Pancreas (tissue), 10 donors: Measurements from ENCODE around the gene CEBPB. TPM values are rescaled to one million over a fixed set of nuclear protein-coding genes. Genes with fewer than 3 reads are reported as not detected.

ENCODE experiments used
- ATAC-seq, 4 donors: fragments of 200-7000 bp; cut with Tn5 transposase; one replicate each; pipeline versions ENCODE4 v1.8.0 to v1.9.1; 2020; ENCODE audit warnings: mild to moderate bottlenecking in 4 of 4, moderate library complexity in 4 of 4
- DNase-seq, 6 donors: peaks; one replicate each; pipeline ENCODE4 v3.0.0-alpha.2; 2020
- FAIRE-seq: peaks from 2 replicates; lab custom pipeline; 2012; peaks lifted over from hg19 to GRCh38; lab: Jason Lieb, UNC
- H3K27ac ChIP-seq, 4 donors: fragments of 200-600 bp; sonication (generic); 1 replicate in 3 of 4; 2 replicates in 1 of 4; pipeline versions ENCODE4 v1.5.0 to v1.8.0; 2020
- H3K27me3 ChIP-seq, 4 donors: fragments of 200-600 bp; one replicate each; pipeline ENCODE4 v1.8.0; 2021
- H3K36me3 ChIP-seq, 3 donors: fragments of 200-600 bp; sonication (generic) in 1 of 3; one replicate each; pipeline versions ENCODE4 v1.5.0 to v1.8.0; 2020 to 2021
- H3K4me1 ChIP-seq, 3 donors: fragments of 200-600 bp; one replicate each; pipeline ENCODE4 v1.8.0; 2021
- H3K4me3 ChIP-seq, 4 donors: fragments of 200-600 bp; sonication (generic) in 2 of 4; one replicate each; pipeline versions ENCODE4 v1.5.0 to v1.8.0; 2020 to 2021
- H3K9me3 ChIP-seq, 4 donors: fragments of 200-600 bp; one replicate each; pipeline ENCODE4 v1.8.0; 2021
- CTCF ChIP-seq, 4 donors: fragments of 200-600 bp; sonication (generic) in 3 of 4; IDR thresholded peaks; one replicate each; pipeline versions ENCODE4 v1.5.0 to v1.8.0; 2021; ENCODE audit warnings: antibody characterized with exemption in 4 of 4
- WGBS, 2 donors: extraction: QIAGEN DNeasy Blood & Tissue Kit; methylation state at CpG; one replicate each; pipeline ENCODE4 v1.1.7; 2013; 5-methylcytosine and 5-hydroxymethylcytosine counted together
- intact Hi-C, 3 donors: fragments of 100-400 bp; cut with DNase I; formaldehyde crosslinking; loops; one replicate each; pipeline versions ENCODE4 v1.11.1 to v1.14.2; 2022
- polyA plus RNA-seq, 2 donors: library from polyadenylated mRNA; stranded (reverse); fragments of 200-250 nt; gene quantifications; one replicate each; pipeline ENCODE4 v1.2.3, GENCODE V29; 2013
- total RNA-seq, 6 donors: library from RNA; stranded (reverse); fragmentation: NEBNext Ultra II Directional in 4 of 6; extraction: Animal tissue kit (Norgen Biotek cat#: 25700) in 4 of 6; gene quantifications; one replicate each; pipeline versions ENCODE4 v1.2.1 to v1.2.4, GENCODE V29; 2021 to 2023
- donor health status: healthy with polysubstance abuse.
- donor health status: DM: no; HTN: no; CAD: no; lungs with moderate emphysema.
- donor health status: DM: no; HTN: no; CAD: no.
- donor health status: control.
- donor health status: control.
- donor health status: Bipolar disorder and iron deficiency.
- donor health status: DM: yes; HTN: yes; CAD: no.
- donor health status: DM: no; HTN: no; CAD: no.
- donor health status: DM: no; HTN: no; CAD: no.
- donor health status: DM: yes; HTN: yes; CAD: no.

Gene CEBPB
- total and polyA plus RNA-seq, 8 donors = 10.9 to 83.4 (median 31.2) TPM

- DNase-seq = peak in 1 of 6 donors; percentile 38
Measured at GRCh38 chr20:50194831-50195523, 4.3 kb downstream of the CEBPB start.

GRCh38 chr20:50195524-50196120 is 5.0 kb downstream of the CEBPB start:
- WGBS, 2 donors = 76 to 82% methylated on average over 13 of the region's 13 CpGs
- ATAC-seq (no peak), FAIRE-seq (no peak), DNase-seq (no peak)
- TF ChIP-seq CTCF (IDR thresholded peaks at IDR 0.05) = no peak
- no peak overlapping the region for H3K4me3 ChIP-seq
- peaks cover 0 to 3% (median 0%) of the 10 kb centered on the region in 3 donors for H3K4me1 ChIP-seq
- H3K36me3 ChIP-seq = peaks cover 0 to 7% (median 0%) of the 10 kb centered on the region in 3 donors
- intact Hi-C loops = loop anchor here in 1 of 3 donors (10.0 kb wide), 1 partner anchor 89 kb away; no protein-coding TSS in a partner anchor
- H3K9me3 ChIP-seq = no peaks in the 10 kb centered on the region
- peak overlapping the region in 1 of 4 donors; percentile 99 for H3K27ac ChIP-seq
- H3K27me3 ChIP-seq = no peaks in the 10 kb centered on the region

More at GRCh38 chr20:50194831-50195523, 4.3 kb downstream of the CEBPB start:
- FAIRE-seq (no peak), ATAC-seq (no peak)
- Histone ChIP-seq H3K27ac (peak overlapping the region in 2 of 4 donors; percentile 95 to 99), H3K27me3 (no peaks in the 10 kb centered on the region), H3K36me3 (peaks cover 0 to 7% (median 0%) of the 10 kb centered on the region in 3 donors), H3K9me3 (no peaks in the 10 kb centered on the region), H3K4me3 (peak overlapping the region in 1 of 4 donors; percentile 90), H3K4me1 (no peaks in the 10 kb centered on the region)
- no peak for TF ChIP-seq CTCF (IDR thresholded peaks at IDR 0.05)
- 71 to 79% methylated on average over 8 of the region's 8 CpGs for WGBS, 2 donors
- intact Hi-C loops = loop anchor here in 1 of 3 donors (10.0 kb wide), 1 partner anchor 90 kb away; no protein-coding TSS in a partner anchor

- peaks cover 0 to 7% (median 0%) of the 10 kb centered on the region in 3 donors for H3K36me3 ChIP-seq
- TF ChIP-seq CTCF (IDR thresholded peaks at IDR 0.05) = no peak
- 93 to 98% methylated on average over 4 of the region's 4 CpGs for WGBS, 2 donors
- H3K9me3 ChIP-seq = no peaks in the 10 kb centered on the region
- intact Hi-C loops = loop anchor here in 1 of 3 donors (10.0 kb wide), 1 partner anchor 89 kb away; no protein-coding TSS in a partner anchor
- H3K27me3 ChIP-seq = no peaks in the 10 kb centered on the region
- FAIRE-seq = no peak
- H3K4me1 ChIP-seq = peaks cover 0 to 3% (median 0%) of the 10 kb centered on the region in 3 donors
- no peak for DNase-seq
- ATAC-seq = no peak
- H3K27ac ChIP-seq = no peak overlapping the region
- H3K4me3 ChIP-seq = no peak overlapping the region
Measured at GRCh38 chr20:50196248-50196647, 5.6 kb downstream of the CEBPB start.

- ATAC-seq = no peak
Measured at GRCh38 chr20:50196896-50197295, 6.3 kb downstream of the CEBPB start.

More at GRCh38 chr20:50196896-50197295, 6.3 kb downstream of the CEBPB start:
- Histone ChIP-seq H3K9me3 (no peaks in the 10 kb centered on the region), H3K27me3 (no peaks in the 10 kb centered on the region), H3K4me3 (no peak overlapping the region), H3K4me1 (peaks cover 0 to 3% (median 0%) of the 10 kb centered on the region in 3 donors), H3K36me3 (peaks cover 0 to 7% (median 0%) of the 10 kb centered on the region in 3 donors), H3K27ac (no peak overlapping the region)
- 94 to 95% methylated on average over 6 of the region's 6 CpGs for WGBS, 2 donors
- DNase-seq = no peak
- no peak for FAIRE-seq
- intact Hi-C loops = loop anchor here in 1 of 3 donors (10.0 kb wide), 1 partner anchor 88 kb away; no protein-coding TSS in a partner anchor
- TF ChIP-seq CTCF (IDR thresholded peaks at IDR 0.05) = no peak
